GM10266 (cell line): ENCODE measurements around the gene IRF8.

ENCODE experiments used
- DNase-seq: peaks from one replicate; pipeline ENCODE4 v3.0.0; 2012; ENCODE audit errors: extremely low spot score
- CTCF ChIP-seq: IDR thresholded peaks from 2 replicates; pipeline ENCODE4 v1.5.1; 2012; ENCODE audit warnings: mild to moderate bottlenecking, low read depth; ENCODE audit not compliant: control insufficient read depth, insufficient read depth; ENCODE audit errors: missing control alignments

Gene IRF8

GRCh38 chr16:85861095-85861825, 37.7 kb upstream of the IRF8 start:
- TF ChIP-seq CTCF: no peak
- DNase-seq: no peak

- TF ChIP-seq CTCF: no peak
- no peak for DNase-seq
These were observed 36.2 kb upstream of the IRF8 start for GRCh38 chr16:85862476-85863383.

- no peak for TF ChIP-seq CTCF
- no peak for DNase-seq
These were observed 35.6 kb upstream of the IRF8 start for GRCh38 chr16:85863384-85863774.

GRCh38 chr16:85864965-85865364, 34.0 kb upstream of the IRF8 start:
- TF ChIP-seq CTCF: no peak
- DNase-seq: no peak

- TF ChIP-seq CTCF: no peak
- no peak for DNase-seq
These were observed 31.8 kb upstream of the IRF8 start for GRCh38 chr16:85867189-85867588.

GRCh38 chr16:85868495-85868894, 30.5 kb upstream of the IRF8 start:
- no peak for DNase-seq
- TF ChIP-seq CTCF: no peak

GRCh38 chr16:85869206-85869605, 29.8 kb upstream of the IRF8 start:
- TF ChIP-seq CTCF: no peak
- no peak for DNase-seq
